Subcutaneous abdominal adipose tissue (tissue), 5 donors: ENCODE results near the gene GP1BB.

ENCODE experiments used
- H3K27ac ChIP-seq: one replicate; pipeline ENCODE4 v1.7.0; 2013; ENCODE audit warnings: low read depth, mild to moderate bottlenecking, inconsistent platforms, low read length, moderate library complexity
- H3K27me3 ChIP-seq, 5 donors: one replicate each; pipeline ENCODE4 v1.7.0; 2013; ENCODE audit warnings: low read length in 5 of 5, inconsistent platforms in 1 of 5; ENCODE audit not compliant: control insufficient read depth in 5 of 5, insufficient read depth in 4 of 5
- H3K36me3 ChIP-seq, 5 donors: one replicate each; pipeline ENCODE4 v1.7.0; 2013; ENCODE audit warnings: low read length in 5 of 5; ENCODE audit not compliant: control insufficient read depth in 5 of 5, insufficient read depth in 5 of 5
- H3K4me1 ChIP-seq, 5 donors: one replicate each; pipeline ENCODE4 v1.7.0; 2013; ENCODE audit warnings: low read length in 5 of 5, mild to moderate bottlenecking in 3 of 5, moderate library complexity in 1 of 5; ENCODE audit not compliant: control insufficient read depth in 5 of 5, insufficient read depth in 5 of 5
- H3K4me3 ChIP-seq, 5 donors: one replicate each; pipeline ENCODE4 v1.7.0; 2013; ENCODE audit warnings: low read length in 5 of 5, low read depth in 1 of 5
- H3K9ac ChIP-seq, 5 donors: one replicate each; pipeline ENCODE4 v1.7.0; 2013; ENCODE audit warnings: low read length in 5 of 5, mild to moderate bottlenecking in 4 of 5, moderate library complexity in 3 of 5
- H3K9me3 ChIP-seq, 5 donors: one replicate each; pipeline ENCODE4 v1.7.0; 2013; ENCODE audit warnings: low read length in 5 of 5; ENCODE audit not compliant: control insufficient read depth in 5 of 5
- donor health status: healthy.
- donor health status: healthy.
- donor health status: healthy.
- donor health status: healthy.
- donor health status: healthy.

GP1BB gene

DNA sequence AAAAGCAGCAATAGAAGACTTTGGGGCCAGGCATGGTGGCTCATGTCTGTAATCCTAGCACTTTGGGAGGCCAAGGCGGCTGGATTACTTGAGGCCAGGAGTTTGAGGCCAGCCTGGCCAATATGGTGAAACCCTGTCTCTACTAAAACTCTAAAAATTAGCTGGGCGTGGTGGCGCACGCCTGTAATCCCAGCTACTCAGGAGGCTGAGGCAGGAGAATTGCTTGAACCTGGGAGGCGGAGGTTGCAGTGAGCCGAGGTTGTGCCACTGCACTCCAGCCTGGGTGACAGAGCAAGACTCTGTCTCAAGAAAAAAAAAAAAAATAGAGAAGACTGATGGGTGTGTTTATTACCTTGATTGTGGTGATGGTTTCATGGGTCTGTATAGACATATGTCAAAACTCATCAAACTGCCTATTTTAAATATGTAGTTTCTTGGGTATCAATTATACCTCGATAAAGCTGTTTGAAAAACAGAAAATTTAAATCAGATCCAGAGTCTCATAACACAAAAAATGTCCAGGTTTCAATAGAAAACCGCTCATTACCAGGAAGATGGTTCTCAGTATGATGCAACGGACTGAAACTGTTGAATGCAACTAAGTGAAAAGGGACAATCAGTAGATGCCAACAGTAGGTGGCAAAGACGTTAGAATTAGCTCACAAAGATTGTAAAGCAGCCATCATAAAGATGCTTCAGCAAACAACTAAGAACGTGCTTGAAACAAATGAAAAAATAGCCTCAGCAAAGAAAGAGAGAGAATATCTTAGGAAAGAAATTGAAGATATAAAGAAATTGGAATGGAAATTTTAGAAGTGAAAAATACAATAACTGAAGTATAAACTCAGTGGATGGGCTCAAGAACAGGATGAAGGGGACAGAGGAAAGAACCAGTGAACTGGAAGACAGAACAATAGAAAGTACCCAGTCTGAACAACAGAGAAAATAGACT lies 42.2 kb upstream of the GP1BB start:
- Histone ChIP-seq H3K27me3 (peaks cover 3 to 12% (median 7%) of the 10 kb centered on the region in 5 donors), H3K4me1 (peaks cover 0 to 4% (median 0%) of the 10 kb centered on the region in 5 donors), H3K36me3 (no peaks in the 10 kb centered on the region), H3K9me3 (no peaks in the 10 kb centered on the region), H3K27ac (no peak overlapping the region), H3K9ac (no peak overlapping the region), H3K4me3 (no peak overlapping the region)

DNA sequence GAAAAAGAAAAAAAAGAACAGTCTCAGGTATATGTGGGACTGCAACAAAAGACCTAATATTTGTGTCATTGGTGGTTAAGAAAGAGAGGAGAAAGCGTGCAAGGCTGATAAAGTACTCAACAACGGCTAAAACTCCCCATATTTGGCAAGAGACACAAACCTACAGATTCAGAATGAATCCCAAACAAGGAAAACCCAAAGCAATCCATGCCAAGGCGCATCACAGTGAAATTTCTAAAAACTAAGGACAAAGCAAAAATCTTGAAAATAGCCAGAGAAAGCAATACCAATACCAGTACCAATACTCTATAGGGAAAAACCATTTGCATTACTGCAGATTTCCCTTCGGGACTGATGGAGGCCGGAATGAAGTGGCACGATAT lies 41.5 kb upstream of the GP1BB start:
- Histone ChIP-seq H3K9me3 (no peaks in the 10 kb centered on the region), H3K27me3 (peaks cover 3 to 12% (median 7%) of the 10 kb centered on the region in 5 donors), H3K9ac (no peak overlapping the region), H3K36me3 (no peaks in the 10 kb centered on the region), H3K27ac (no peak overlapping the region), H3K4me1 (peaks cover 0 to 4% (median 0%) of the 10 kb centered on the region in 5 donors), H3K4me3 (no peak overlapping the region)

DNA sequence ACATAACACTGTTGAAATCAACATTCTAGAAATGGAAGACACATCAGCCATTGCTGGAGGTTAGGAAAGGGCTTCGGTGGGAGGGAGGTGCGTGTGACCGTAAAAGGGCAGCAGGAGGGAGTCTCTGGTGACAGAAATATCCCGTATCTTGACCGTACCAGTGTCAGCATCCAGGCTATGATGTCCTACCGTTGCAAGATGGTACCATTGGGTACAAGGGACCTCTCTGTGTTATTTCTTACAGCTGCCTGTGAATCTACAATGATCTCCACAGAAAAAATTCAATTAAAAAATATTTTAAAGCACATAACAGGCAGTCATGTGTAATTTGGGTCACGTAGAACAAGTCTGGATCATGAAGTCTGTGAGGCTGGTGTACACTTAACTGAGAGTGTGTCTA lies 36.4 kb upstream of the GP1BB start:
- Histone ChIP-seq H3K9ac (no peak overlapping the region), H3K27me3 (peaks cover 4 to 24% (median 17%) of the 10 kb centered on the region in 5 donors), H3K27ac (no peak overlapping the region), H3K4me3 (no peak overlapping the region), H3K36me3 (no peaks in the 10 kb centered on the region), H3K4me1 (peaks cover 0 to 24% (median 13%) of the 10 kb centered on the region in 5 donors), H3K9me3 (no peaks in the 10 kb centered on the region)

DNA sequence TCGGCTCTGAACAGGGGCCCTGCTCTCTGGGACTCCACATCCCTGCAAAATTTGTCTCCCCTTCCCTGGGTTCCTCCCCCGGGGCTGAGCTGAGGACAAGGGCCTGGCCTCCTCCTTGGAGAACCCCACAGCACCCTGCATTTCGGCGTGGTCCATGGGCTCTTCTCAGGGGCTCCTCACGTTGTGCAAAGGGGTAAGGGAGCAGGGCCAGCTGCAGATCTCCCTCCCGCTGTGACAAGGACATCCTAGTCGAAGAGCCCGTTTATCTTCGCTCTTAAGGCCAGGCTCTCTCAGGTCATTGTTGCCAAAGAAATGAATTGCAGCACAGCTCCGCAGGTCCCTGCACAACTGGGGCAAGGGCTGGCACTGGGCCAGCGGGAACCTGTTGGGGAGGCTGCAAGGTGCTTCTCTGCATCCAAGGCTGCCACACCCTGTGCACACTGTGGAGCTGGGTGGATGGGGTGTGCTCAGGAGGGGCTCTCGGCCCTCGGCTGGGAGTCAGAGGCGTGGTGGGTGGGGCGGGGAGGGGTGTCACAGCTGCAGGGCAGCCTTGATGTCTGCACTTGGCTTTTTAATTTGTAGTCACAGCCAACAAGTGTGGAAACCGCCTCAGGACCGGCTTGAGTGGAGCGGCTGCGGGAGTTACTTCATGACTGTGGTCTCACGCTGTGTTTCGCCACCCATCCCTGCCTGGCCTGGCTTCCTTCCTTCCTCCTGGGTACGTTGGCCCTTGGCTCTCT lies 35.6 kb upstream of the GP1BB start:
- H3K4me3 ChIP-seq, result no peak overlapping the region
- no peak overlapping the region for H3K27ac ChIP-seq
- H3K4me1 ChIP-seq, result peaks cover 0 to 27% (median 14%) of the 10 kb centered on the region in 5 donors
- no peak overlapping the region for H3K9ac ChIP-seq
- H3K27me3 ChIP-seq, result peaks cover 4 to 22% (median 17%) of the 10 kb centered on the region in 5 donors
- H3K36me3 ChIP-seq, result no peaks in the 10 kb centered on the region
- H3K9me3 ChIP-seq, result no peaks in the 10 kb centered on the region

DNA sequence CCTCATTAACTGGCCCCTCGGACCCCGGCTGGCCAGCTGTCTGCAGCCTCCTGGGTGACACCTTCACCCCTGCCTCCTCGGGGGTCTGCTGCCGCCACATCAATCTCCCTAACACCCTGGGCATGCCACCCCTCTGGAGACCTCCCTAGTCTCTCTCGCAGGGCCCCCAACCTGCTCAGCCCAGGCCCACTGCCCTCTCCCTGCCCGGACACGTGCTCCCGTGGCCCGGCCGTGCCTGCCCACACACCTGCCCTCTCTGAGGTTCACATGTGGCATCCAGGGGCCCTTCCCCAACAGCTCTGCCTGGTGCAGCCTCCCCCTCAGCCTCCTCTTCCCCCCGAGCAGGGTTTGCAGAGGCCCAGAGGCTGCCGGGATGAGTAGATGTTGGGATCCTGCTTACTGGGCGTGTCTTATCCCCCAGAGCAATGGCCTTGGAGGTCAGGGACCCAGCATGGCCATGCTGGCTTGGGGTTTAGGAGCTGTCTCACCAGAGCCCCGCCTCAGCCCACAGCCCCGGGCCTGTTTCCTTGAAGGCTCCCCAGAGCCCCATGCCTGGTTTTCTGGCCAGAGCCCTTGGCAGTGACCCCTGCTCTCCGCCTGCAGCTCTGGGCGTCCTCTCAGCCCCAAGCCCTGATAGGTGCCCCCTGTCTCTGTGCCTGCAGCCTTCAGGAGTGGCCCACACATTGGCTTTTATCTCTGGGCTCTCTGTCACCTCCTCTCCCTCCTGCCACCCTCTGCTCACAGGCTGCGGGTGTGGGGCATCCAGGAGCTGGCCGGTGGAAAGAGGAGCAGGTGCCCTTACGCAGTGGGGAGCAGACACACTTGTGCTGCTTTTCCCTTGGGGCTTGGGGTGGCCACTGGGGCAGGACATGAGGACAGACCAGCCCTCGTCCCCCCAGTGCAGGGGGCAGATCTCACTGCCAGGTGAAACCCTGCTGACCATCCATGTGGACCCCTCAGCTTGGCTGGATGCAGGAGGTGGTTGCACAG lies 34.7 kb upstream of the GP1BB start:
- H3K9me3 ChIP-seq, result no peaks in the 10 kb centered on the region
- H3K27me3 ChIP-seq, result peaks cover 4 to 22% (median 17%) of the 10 kb centered on the region in 5 donors
- H3K4me3 ChIP-seq, result no peak overlapping the region
- H3K4me1 ChIP-seq, result peaks cover 0 to 27% (median 14%) of the 10 kb centered on the region in 5 donors
- no peak overlapping the region for H3K27ac ChIP-seq
- no peaks in the 10 kb centered on the region for H3K36me3 ChIP-seq
- H3K9ac ChIP-seq, result no peak overlapping the region

- Histone ChIP-seq H3K9me3 (no peaks in the 10 kb centered on the region), H3K27me3 (peaks cover 4 to 22% (median 17%) of the 10 kb centered on the region in 5 donors), H3K4me3 (no peak overlapping the region), H3K9ac (no peak overlapping the region), H3K27ac (no peak overlapping the region), H3K4me1 (peaks cover 0 to 27% (median 14%) of the 10 kb centered on the region in 5 donors), H3K36me3 (no peaks in the 10 kb centered on the region)
Measured at GRCh38 chr22:19689408-19689807, 33.9 kb upstream of the GP1BB start.

DNA sequence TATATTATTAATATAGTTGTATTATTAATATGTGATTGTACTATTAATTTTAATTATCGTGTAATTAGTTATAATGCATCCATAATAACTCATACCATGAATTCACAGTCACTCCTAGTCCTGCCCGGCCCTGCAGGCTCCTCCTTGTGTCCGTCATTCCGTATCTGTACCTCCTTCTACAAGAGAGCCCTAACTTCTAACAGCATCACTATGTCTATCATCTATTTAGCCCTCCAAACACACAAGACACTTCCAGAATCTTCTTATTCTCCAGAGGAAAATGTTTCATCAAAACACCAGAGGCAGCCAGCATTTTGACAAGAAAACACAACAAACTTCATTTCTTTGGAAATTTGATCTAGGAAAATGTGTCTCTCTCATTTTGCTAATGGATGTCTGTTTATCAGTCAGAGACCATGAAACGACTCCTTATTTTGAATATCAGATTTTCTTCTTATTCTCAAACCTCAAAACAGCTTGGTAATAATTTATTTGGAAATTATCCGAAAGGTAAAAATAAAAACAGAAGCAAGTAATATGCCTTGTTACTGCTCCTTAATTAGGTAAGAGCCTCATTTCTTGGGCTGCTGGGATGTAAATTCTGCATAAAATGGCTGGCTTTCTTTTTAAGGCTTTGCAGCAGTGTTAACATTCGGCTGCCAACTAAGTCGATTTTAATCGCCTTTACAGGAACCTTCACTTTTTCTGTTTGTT lies 32.2 kb upstream of the GP1BB start:
- Histone ChIP-seq H3K9ac (peak overlapping the region in 1 of 5 donors; percentile 11), H3K36me3 (no peaks in the 10 kb centered on the region), H3K4me3 (peak overlapping the region; percentile 16 to 45 (median 32)), H3K27me3 (peaks cover 4 to 22% (median 16%) of the 10 kb centered on the region in 5 donors), H3K27ac (no peak overlapping the region), H3K4me1 (peaks cover 0 to 27% (median 14%) of the 10 kb centered on the region in 5 donors), H3K9me3 (no peaks in the 10 kb centered on the region)

DNA sequence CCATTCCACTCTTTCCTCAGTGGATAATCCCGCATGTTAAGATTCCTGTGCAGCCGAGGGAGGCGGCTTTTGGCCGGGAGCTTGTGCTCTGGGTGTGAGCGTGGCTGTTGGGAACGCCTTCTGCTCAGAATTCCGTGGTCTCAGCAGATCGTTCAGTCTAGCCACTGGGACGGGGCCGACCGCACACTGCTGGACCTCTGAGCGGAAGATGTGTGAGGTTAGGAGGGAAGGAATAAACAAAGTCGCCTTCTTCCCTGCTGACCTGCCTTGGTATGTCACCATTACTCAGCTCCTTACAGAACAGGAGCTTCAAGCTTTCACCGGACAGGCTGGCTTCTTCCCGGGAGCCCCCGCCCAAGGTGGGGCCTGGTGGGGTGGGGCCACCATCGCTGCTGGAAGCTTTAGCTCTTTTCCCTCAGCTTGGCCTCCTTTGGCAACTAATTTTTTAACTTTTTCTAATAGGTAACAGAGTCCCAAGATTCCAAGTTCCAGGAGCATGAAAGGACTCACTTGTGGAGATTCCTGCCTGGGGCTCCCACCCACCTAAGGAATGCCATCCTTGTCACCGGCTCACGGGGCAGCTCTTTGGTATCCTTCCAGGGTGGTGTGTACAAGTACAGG lies 31.5 kb upstream of the GP1BB start:
- Histone ChIP-seq H3K27ac (no peak overlapping the region), H3K9ac (peak overlapping the region in 1 of 5 donors; percentile 11), H3K4me1 (peaks cover 0 to 27% (median 14%) of the 10 kb centered on the region in 5 donors), H3K4me3 (peak overlapping the region; percentile 16 to 45 (median 32)), H3K9me3 (no peaks in the 10 kb centered on the region), H3K27me3 (peaks cover 4 to 22% (median 18%) of the 10 kb centered on the region in 5 donors), H3K36me3 (no peaks in the 10 kb centered on the region)
